Neural progenitor cell (in vitro differentiated cells): ENCODE measurements around the gene DMKN. TPM values are rescaled to one million over a fixed set of nuclear protein-coding genes. Genes with fewer than 3 reads are reported as not detected.

ENCODE experiments used
- DNase-seq: peaks from one replicate; pipeline ENCODE4 v3.0.0-alpha.2; 2016; ENCODE audit warnings: low spot score
- H2AFZ ChIP-seq: fragments of 200-600 bp; sonication (generic); replicated peaks from 2 replicates; pipeline ENCODE4 v1.6.1; 2016; ENCODE audit warnings: antibody characterized with exemption
- H3F3A ChIP-seq: fragments of 200-600 bp; sonication (generic); 2 replicates; pipeline ENCODE4 v1.6.1; 2016; ENCODE audit warnings: antibody characterized with exemption, low read depth
- H3K27ac ChIP-seq: fragments of 200-600 bp; sonication (generic); 2 replicates; pipeline ENCODE4 v1.5.1; 2016; ENCODE audit warnings: mild to moderate bottlenecking
- H3K27me3 ChIP-seq: fragments of 200-600 bp; sonication (generic); 2 replicates; pipeline ENCODE4 v1.6.1; 2016; ENCODE audit warnings: mild to moderate bottlenecking, moderate library complexity
- H3K36me3 ChIP-seq: fragments of 200-600 bp; sonication (generic); 2 replicates; pipeline ENCODE4 v1.5.1; 2016
- H3K4me1 ChIP-seq: fragments of 200-600 bp; sonication (generic); 2 replicates; pipeline ENCODE4 v1.6.1; 2016; ENCODE audit warnings: mixed run types
- H3K4me2 ChIP-seq: fragments of 200-600 bp; sonication (generic); 2 replicates; pipeline ENCODE4 v1.6.1; 2016
- H3K4me3 ChIP-seq: fragments of 200-600 bp; sonication (generic); 2 replicates; pipeline ENCODE4 v1.5.1; 2016
- H3K79me2 ChIP-seq: fragments of 200-600 bp; sonication (generic); 2 replicates; pipeline ENCODE4 v1.6.1; 2016; ENCODE audit warnings: low read depth
- H3K9ac ChIP-seq: fragments of 200-600 bp; sonication (generic); 2 replicates; pipeline ENCODE4 v1.6.1; 2016
- H3K9me3 ChIP-seq: fragments of 200-600 bp; sonication (generic); 2 replicates; pipeline ENCODE4 v1.5.1; 2016; ENCODE audit warnings: low read depth
- H4K20me1 ChIP-seq: fragments of 200-600 bp; sonication (generic); 2 replicates; pipeline ENCODE4 v1.6.1; 2016; ENCODE audit warnings: low read depth
- H3K27ac Mint-ChIP-seq: 3 replicates; pipeline ENCODE4 v1.8.0; 2021; ENCODE audit warnings: mixed read lengths
- H3K27me3 Mint-ChIP-seq: 2 replicates; pipeline ENCODE4 v1.8.0; 2022; ENCODE audit warnings: low read depth, mild to moderate bottlenecking, inconsistent platforms, moderate library complexity, mixed read lengths; ENCODE audit not compliant: insufficient read depth
- H3K36me3 Mint-ChIP-seq: 3 replicates; pipeline ENCODE4 v1.8.0; 2021; ENCODE audit warnings: mixed read lengths
- H3K4me1 Mint-ChIP-seq: 3 replicates; pipeline ENCODE4 v1.8.0; 2021; ENCODE audit warnings: mixed read lengths
- H3K4me3 Mint-ChIP-seq: 3 replicates; pipeline ENCODE4 v1.8.0; 2021; ENCODE audit warnings: mild to moderate bottlenecking, moderate library complexity, mixed read lengths
- H3K9me3 Mint-ChIP-seq: 3 replicates; pipeline ENCODE4 v1.8.0; 2020; ENCODE audit warnings: mixed read lengths
- CTCF ChIP-seq: fragments of 200-600 bp; sonication (generic); IDR thresholded peaks from 2 replicates; pipeline ENCODE4 v1.5.1; 2017; ENCODE audit warnings: antibody characterized with exemption, mild to moderate bottlenecking
- EZH2 ChIP-seq: fragments of 200-600 bp; sonication (generic); IDR thresholded peaks from 2 replicates; pipeline ENCODE4 v1.6.1; 2017; ENCODE audit warnings: antibody characterized with exemption, mild to moderate bottlenecking, moderate library complexity
- EZH2phosphoT487 ChIP-seq: fragments of 200-600 bp; sonication (generic); IDR thresholded peaks from 2 replicates; pipeline ENCODE4 v1.6.1; 2017; ENCODE audit warnings: antibody characterized with exemption
- total RNA-seq: library from RNA; depleted of rRNA; stranded (reverse); fragments of >200 nt; gene quantifications from 2 replicates; pipeline ENCODE4 v1.2.3, GENCODE V29; 2015; ENCODE audit warnings: low replicate concordance

The DMKN gene
- total RNA-seq, 1 donor from 2014 or later: 175 TPM

- Histone ChIP-seq H2AFZ (no peak overlapping the region), H3K36me3 (no peaks in the 10 kb centered on the region), H3K27ac (no peak overlapping the region), H3K9ac (no peak overlapping the region), H3F3A (no peaks in the 10 kb centered on the region), H4K20me1 (no peaks in the 10 kb centered on the region), H3K27me3 (no peaks in the 10 kb centered on the region), H3K4me1 (no peaks in the 10 kb centered on the region), H3K79me2 (no peaks in the 10 kb centered on the region), H3K4me2 (no peak overlapping the region), H3K4me3 (no peak overlapping the region), H3K9me3 (no peaks in the 10 kb centered on the region)
- TF ChIP-seq CTCF: no peak
- TF ChIP-seq EZH2: no peak
- TF ChIP-seq EZH2phosphoT487: no peak
- Mint-ChIP-seq H3K9me3 (no peaks in the 10 kb centered on the region), H3K4me1 (no peaks in the 10 kb centered on the region), H3K27me3 (peaks cover 8% of the 10 kb centered on the region), H3K36me3 (no peaks in the 10 kb centered on the region), H3K4me3 (no peak overlapping the region), H3K27ac (no peak overlapping the region)
- DNase-seq: no peak
Observed at GRCh38 chr19:35484252-35485036, 29.0 kb downstream of the DMKN start.

DNA sequence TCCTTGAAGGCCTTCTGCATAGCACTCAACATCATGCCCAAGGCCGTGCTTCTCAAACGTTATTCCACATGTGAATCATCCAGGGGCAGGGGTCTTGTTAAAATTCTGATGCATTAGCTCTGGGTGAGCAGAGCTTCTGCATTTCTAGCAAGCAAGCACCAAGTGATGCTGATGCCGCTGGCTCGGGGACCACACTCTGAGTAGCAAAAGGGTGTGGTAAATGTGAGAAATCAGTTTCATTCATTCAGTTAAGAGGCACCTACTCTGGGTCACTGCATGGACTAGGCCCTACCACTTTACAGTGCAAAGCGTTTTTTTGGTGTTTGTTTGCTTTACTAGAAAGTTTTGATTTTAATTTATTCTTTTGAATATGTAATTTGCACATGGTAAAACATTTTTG is 30.4 kb downstream of the DMKN start:
- Mint-ChIP-seq H3K27me3 (peaks cover 8% of the 10 kb centered on the region), H3K36me3 (no peaks in the 10 kb centered on the region), H3K9me3 (no peaks in the 10 kb centered on the region), H3K4me3 (no peak overlapping the region), H3K4me1 (no peaks in the 10 kb centered on the region), H3K27ac (no peak overlapping the region)
- Histone ChIP-seq H3F3A (no peaks in the 10 kb centered on the region), H3K4me2 (no peak overlapping the region), H4K20me1 (no peaks in the 10 kb centered on the region), H3K79me2 (no peaks in the 10 kb centered on the region), H3K27ac (no peak overlapping the region), H2AFZ (no peak overlapping the region), H3K27me3 (no peaks in the 10 kb centered on the region), H3K4me3 (no peak overlapping the region), H3K9ac (no peak overlapping the region), H3K4me1 (no peaks in the 10 kb centered on the region), H3K9me3 (no peaks in the 10 kb centered on the region), H3K36me3 (no peaks in the 10 kb centered on the region)
- TF ChIP-seq EZH2phosphoT487 (no peak), CTCF (no peak), EZH2 (no peak)
- DNase-seq: no peak

DNA sequence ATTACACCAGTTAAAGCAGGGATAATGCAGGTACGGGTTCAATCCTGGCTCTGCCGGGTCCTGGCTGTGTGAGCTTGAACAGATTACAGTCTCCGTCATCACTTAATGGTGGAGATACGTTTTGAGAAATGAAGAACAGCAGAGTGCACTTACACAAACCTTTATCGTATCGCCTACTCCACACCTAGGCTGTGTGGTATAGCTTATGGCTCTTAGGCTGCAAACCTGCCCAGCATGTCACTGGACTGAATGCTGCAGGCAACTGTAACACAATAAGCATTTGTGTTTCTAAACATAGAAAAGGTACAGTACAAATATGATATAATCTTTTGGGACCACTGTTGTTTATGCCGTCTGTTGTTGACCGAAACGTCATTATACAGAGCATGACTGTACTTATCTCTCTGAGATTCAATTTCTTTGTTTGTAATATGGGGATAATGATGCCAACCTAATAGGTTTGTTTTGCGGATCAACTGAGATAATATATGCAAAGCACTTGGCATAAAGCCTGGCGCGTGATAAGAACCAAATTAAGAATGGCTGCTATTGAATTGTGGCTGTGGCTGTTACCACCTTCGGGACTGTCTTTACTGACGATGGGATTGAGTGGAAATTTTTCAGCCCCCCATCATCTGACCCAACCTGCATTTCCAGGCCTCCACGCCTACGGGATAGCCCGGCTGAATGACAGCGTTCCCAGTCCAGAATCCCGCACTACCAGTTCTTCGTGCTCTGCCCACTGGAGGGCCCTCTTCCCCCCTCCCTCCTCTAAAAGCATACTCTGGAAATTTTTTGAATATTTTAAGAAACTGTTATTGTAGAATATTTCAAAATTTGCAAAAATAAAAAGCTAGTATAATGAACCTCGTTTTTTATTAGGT is 34.4 kb downstream of the DMKN start:
- Histone ChIP-seq H3K36me3 (no peaks in the 10 kb centered on the region), H3K9ac (no peak overlapping the region), H3K9me3 (no peaks in the 10 kb centered on the region), H3K79me2 (no peaks in the 10 kb centered on the region), H3K4me2 (no peak overlapping the region), H4K20me1 (no peaks in the 10 kb centered on the region), H3K27me3 (no peaks in the 10 kb centered on the region), H2AFZ (no peak overlapping the region), H3F3A (no peaks in the 10 kb centered on the region), H3K4me3 (no peak overlapping the region), H3K27ac (no peak overlapping the region), H3K4me1 (no peaks in the 10 kb centered on the region)
- Mint-ChIP-seq H3K36me3 (no peaks in the 10 kb centered on the region), H3K27me3 (peaks cover 7% of the 10 kb centered on the region), H3K4me3 (no peak overlapping the region), H3K9me3 (no peaks in the 10 kb centered on the region), H3K4me1 (no peaks in the 10 kb centered on the region), H3K27ac (no peak overlapping the region)
- TF ChIP-seq EZH2phosphoT487 (no peak), EZH2 (no peak), CTCF (peak; percentile 33)
- DNase-seq: no peak
